Measurements from ENCODE around the gene TSPAN6.

The TSPAN6 gene

GRCh38 chrX:100584611-100585010 is 52.0 kb downstream of the TSPAN6 start, which contains the start of gene TNMD:
Gene TNMD (plus strand): TSS chrX:100584936. CDS start chrX:100585019, 83 bp downstream.
- no peak for DNase-seq (ENCODE audit: low spot score)
